HG03175 (cell line): ENCODE measurements around the gene GHSR.

Source experiments
- ATAC-seq: cut with Tn5 transposase; IDR thresholded peaks from one replicate; pipeline ENCODE4 v1.9.1; 2021; ENCODE audit warnings: mild to moderate bottlenecking, moderate library complexity; ENCODE audit not compliant: unreplicated experiment

GHSR gene

GRCh38 chr3:172441581-172441980 is 6.7 kb downstream of the GHSR start:
- ATAC-seq: no peak

- no peak for ATAC-seq
These were observed 10.1 kb downstream of the GHSR start for GRCh38 chr3:172438186-172438585.

GRCh38 chr3:172437713-172438112 is 10.5 kb downstream of the GHSR start:
- no peak for ATAC-seq

GRCh38 chr3:172415323-172415722 is 32.9 kb downstream of the GHSR start:
- no peak for ATAC-seq

GRCh38 chr3:172411478-172411947 is 36.7 kb downstream of the GHSR start:
- ATAC-seq: no peak

- ATAC-seq: no peak
These were observed 37.4 kb downstream of the GHSR start for GRCh38 chr3:172410702-172411477.

GRCh38 chr3:172407872-172408271 is 40.4 kb downstream of the GHSR start:
- no peak for ATAC-seq

GRCh38 chr3:172405914-172406313 is 42.3 kb downstream of the GHSR start:
- no peak for ATAC-seq

GRCh38 chr3:172404237-172404962 is 43.9 kb downstream of the GHSR start:
- ATAC-seq: no peak

GRCh38 chr3:172402892-172403643 is 45.2 kb downstream of the GHSR start:
- ATAC-seq: no peak

- ATAC-seq: no peak
These were observed 46.2 kb downstream of the GHSR start for GRCh38 chr3:172402090-172402489.

- no peak for ATAC-seq
These were observed 49.8 kb downstream of the GHSR start for GRCh38 chr3:172398484-172398883.

GRCh38 chr3:172397716-172398405 is 50.4 kb downstream of the GHSR start:
- no peak for ATAC-seq

- ATAC-seq: no peak
These were observed 51.9 kb downstream of the GHSR start for GRCh38 chr3:172396400-172396799.

- no peak for ATAC-seq
These were observed 53.6 kb downstream of the GHSR start for GRCh38 chr3:172394692-172395091.
